NCI-H1436 (cell line): ENCODE results near the gene PKN1.

ENCODE experiments used
- DNase-seq: peaks from one replicate; lab custom pipeline; 2025; lab: John Stamatoyannopoulos, UW

Gene PKN1

DNA sequence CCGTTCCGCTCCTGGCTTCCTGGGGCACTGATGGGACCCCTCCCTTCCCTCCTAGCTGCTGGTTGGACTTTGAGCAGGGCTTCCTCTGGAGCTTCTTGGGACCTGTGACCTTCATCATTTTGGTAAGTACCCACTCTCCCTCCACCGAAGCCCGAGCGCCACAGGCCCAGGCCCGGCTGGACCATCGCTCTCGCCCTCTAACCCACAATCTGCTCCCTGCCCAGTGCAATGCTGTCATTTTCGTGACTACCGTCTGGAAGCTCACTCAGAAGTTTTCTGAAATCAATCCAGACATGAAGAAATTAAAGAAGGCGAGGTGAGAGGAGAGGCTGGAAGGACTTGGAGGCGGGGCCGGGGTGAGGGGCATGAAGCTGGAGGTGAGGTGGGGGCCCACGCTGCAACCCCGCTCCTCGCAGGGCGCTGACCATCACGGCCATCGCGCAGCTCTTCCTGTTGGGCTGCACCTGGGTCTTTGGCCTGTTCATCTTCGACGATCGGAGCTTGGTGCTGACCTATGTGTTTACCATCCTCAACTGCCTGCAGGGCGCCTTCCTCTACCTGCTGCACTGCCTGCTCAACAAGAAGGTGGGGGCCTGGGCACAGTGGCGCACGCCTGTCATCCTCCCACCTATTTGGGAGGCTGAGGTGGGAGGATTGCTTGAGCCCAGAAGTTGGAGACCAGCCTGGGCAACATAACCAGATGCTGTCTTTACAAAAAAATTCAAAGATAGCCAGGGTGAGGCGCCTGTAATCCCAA lies 26.3 kb upstream of the PKN1 start:
- DNase-seq, result no peak

DNA sequence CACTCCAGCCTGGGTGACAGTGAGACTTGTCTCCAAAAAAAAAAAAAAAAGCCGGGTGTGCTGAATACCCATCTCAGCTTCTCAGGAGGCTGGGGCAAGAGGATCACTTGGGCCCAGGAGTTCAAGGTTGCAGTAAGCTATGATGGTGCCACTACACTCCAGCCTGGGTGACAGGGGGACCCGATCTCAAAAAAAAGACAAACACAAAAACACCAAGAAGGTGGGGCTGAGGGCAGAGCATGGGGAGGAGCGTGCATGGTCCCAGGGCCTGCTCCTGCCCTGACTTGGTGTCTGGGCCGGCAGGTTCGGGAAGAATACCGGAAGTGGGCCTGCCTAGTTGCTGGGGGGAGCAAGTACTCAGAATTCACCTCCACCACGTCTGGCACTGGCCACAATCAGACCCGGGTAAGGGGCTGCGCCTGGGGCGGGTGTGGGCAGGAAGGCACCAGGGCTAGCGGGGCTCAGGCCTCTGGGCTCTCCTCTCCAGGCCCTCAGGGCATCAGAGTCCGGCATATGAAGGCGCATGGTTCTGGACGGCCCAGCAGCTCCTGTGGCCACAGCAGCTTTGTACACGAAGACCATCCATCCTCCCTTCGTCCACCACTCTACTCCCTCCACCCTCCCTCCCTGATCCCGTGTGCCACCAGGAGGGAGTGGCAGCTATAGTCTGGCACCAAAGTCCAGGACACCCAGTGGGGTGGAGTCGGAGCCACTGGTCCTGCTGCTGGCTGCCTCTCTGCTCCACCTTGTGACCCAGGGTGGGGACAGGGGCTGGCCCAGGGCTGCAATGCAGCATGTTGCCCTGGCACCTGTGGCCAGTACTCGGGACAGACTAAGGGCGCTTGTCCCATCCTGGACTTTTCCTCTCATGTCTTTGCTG lies 25.3 kb upstream of the PKN1 start:
- no peak for DNase-seq

DNA sequence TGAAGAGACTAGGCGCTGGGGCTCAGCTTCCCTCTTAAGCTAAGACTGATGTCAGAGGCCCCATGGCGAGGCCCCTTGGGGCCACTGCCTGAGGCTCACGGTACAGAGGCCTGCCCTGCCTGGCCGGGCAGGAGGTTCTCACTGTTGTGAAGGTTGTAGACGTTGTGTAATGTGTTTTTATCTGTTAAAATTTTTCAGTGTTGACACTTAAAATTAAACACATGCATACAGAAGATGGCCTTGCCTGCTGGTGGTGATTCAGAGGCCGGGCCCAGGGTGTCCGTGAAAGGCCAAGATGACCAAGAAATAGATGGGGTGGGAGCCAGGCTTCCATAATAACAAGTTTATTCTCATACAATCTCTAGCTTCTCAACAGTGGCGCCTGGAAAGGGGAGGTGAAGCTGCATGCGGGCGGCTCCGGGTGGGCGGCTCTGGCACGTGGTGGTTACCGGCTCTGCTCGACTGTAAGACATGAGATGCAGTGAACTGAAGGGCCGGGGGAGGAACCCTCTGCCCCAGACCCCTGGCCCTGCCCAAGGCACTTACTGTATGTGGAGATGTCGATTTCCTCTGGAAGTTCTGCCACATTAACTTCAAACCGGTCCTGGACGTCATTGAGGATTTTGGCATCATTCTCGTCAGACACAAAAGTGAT lies 24.5 kb upstream of the PKN1 start:
- no peak for DNase-seq

- DNase-seq, result no peak
Observed at GRCh38 chr19:14409146-14410023, 23.7 kb upstream of the PKN1 start.

DNA sequence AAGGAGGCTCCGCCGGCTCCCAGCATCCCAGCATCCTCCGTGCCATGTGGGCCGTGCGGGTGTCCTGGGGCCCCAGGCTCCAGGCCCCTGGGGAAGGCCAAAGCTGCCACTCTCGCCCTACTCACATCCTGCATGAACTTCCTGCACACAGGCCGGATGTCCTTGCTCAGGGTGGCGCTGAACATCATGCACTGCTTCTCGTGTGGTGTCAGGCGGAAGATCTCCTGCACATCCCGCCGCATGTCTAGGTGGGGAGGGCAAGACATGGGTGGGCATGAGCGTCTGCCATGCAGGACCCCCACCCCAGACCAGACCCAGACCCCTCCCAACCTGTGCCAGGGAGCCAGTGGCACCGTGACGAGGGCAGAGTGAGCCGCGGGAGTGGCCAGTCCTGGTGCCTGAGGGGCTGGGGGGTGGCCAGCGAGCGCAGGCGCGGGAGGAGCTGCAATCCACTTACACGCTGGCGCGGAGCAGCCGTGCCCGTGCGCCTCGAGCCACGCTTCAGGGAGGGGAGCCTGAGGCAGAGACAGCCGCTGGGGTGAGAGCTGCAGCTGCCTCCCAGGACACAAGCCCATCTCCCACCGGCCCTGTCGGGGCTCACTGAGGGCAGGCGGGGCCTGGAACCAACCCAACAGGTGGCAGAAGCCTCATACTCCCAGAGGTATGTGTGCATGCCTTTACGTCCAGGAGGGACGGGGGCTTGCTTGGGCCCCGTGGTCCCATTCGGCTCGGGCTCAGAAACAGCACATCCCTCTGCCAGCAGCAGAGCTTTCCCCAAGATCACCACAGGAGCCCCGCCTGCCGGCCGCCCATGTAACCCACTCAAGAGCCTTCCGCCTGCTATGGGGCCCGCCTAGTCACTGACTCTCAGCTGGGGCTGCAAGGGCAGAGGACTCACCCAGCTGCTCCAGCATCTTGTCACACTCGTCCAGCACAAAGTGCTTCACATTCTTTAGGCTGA lies 22.7 kb upstream of the PKN1 start:
- DNase-seq, result no peak

DNA sequence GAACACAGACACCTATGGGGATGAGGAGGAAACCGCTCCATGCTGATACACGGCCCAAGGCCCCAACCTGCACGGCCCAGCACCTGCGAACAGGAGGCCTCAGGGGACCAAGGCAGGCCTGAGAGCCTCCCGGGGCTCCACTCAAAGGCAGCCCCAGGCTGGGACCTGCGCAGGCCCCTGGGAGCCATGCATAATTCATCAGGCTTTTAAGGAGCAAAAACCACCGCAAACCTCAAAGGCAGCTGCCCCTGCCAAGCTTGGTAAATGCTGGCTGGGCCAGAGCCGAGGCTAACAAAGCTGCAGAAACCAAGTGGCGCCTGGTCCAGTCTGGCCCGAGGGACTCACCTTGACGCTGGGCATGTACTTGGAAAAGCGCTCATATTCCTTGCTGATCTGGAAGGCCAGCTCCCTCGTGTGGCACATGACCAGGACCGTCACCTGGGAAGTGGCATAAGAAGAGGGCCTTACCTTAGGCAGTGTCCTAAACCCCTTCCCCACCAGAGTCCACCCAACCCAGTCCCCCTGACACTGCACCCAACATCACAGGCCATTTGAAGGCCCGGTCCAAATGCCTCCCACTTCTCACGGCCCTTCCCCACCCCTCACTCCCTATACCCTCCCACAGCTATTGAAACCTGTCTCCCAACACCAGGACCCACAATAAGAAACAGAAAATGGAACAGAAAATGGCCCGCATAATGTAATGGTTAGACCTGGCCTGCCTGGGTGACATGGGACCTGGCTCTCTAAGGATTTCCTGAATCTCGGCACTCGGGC lies 21.8 kb upstream of the PKN1 start:
- peak; percentile 56 for DNase-seq

DNA sequence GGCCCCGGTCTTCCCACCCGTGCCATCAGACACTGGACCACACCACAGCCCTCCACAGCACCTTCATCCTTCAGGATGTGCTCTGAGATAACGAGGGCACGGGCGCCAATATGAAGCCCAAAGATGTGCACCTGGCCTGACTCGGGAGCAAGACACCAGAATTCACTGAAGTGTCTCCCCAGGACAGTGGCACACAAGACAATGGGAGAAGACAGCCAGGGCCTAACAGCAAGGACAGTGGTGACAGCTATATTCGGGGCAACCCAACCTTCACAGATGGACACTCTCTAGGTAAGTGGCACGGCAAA lies 21.2 kb upstream of the PKN1 start:
- no peak for DNase-seq

- no peak for DNase-seq
Observed at GRCh38 chr19:14412324-14412995, 20.6 kb upstream of the PKN1 start.

GRCh38 chr19:14412996-14413692 lies 20.0 kb upstream of the PKN1 start:
- DNase-seq, result no peak

DNA sequence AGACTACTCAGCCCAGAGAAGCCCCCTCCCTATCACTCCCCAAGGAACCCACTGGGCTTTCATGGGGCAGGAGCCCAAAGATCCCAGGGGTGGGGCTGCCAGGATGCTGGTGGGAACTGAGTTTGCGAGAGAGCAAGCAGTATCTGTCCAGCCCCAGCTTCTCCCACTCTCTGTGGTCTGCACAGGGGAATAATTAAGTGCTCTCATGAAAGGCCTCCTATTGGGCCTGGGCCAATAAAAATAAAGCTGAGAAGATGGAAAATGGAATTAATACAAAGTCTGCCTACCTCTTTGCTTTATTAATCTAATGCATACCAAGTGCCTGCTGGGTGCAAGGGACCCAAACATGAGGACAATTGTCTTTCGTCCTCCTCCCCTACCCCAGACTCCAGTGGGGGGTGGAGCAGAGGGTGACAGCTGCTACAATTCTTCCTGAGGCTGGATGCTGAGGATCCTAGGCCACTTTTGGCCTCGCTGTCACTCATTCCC lies 19.4 kb upstream of the PKN1 start:
- DNase-seq, result peak; percentile 12

DNA sequence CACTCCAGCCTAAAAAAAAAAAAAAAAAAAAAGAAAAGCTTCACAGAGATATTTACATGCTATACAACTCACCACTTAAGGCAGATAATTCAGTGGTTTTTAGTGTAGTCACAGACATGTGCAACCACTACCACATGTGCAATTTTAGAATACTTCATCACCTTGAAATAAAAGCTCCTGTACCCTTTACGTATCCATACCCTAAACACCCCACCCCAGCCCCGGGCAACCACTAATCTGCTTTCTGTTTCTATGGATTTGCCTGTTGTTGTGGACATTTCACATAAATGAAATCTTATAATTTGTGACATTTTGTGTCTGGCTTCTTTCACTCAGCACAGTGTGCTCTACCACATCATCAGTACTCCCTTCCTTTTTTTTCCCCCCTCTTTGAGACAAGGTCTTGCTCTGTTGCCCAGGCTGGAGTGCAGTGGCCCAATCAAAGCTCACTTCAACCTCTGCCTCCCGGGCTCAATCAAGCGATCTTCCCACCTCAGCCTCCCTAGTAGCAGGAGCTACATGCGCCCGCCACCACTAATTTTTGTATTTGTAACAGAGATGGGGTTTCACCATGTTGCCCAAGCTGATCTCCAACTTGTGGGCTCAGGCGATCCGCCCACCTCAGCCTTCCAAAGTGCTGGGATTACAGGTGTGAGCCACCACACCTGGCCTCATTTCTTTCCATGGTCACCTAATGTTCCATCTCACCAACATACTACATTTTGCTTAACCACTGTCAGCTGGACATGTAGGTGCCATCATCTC lies 18.0 kb upstream of the PKN1 start:
- no peak for DNase-seq

- no peak for DNase-seq
Observed at GRCh38 chr19:14416817-14417231, 16.3 kb upstream of the PKN1 start.

- DNase-seq, result no peak
Observed at GRCh38 chr19:14418856-14419105, 14.3 kb upstream of the PKN1 start.

- peak; percentile 99 for DNase-seq
Observed at GRCh38 chr19:14419106-14419813, 13.8 kb upstream of the PKN1 start, which contains the start of gene DDX39A. DDX39A (minus strand) TSS chr19:14419341; CDS start chr19:14413220, 6,121 bp downstream.

GRCh38 chr19:14425696-14426138 lies 7.4 kb upstream of the PKN1 start:
- DNase-seq, result no peak

DNA sequence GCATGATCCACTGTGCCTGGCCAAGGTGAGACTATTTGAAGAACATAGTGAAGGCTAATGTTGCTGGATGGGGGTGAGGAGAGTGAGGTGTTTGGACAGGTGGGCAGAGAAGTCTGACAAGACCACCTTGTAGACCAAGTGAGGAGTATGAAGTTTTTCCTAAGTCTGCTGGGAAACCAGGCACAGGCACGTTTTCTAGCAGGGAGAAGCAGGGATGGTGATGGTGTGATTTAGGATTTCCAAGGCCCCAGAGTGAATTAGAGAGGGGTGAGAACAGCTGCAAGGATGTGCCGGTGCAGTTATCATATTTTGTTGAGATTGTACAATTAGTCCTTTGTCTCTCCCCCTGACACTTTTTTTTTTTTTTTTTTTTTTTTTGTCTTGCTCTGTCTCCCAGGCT lies 5.6 kb upstream of the PKN1 start:
- no peak for DNase-seq

DNA sequence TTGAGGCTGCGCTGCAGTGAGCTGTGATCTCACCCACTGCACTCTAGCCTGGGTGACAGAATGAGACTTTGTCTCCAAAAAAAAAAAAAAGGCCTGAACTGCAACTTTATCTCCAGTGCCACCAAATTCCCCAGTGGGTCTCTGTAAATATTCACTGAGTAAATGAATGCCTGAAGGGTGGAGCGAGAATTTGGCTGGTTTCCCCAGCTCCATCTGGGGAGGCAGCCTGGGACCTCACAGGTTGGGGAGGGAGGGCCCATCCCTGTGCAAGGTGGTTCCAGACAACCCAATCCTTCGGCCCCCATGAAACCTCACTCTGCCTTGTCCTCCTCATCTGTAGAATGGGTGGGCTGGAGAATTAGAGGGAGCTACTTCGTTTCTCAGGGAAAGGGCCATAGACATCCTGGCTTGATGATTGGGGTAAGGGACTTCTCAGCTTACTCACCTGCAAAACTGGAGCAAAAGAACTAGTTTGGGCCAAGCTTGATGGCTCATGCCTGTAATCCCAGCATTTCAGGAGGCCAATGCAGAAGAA lies 4.2 kb upstream of the PKN1 start:
- peak; percentile 17 for DNase-seq
